ENCODE data around the gene ACD. TPM values are rescaled to one million over a fixed set of nuclear protein-coding genes. Genes with fewer than 3 reads are reported as not detected.

ACD gene
- total RNA-seq, 1 donor from 2014 or later = 15.8 TPM

GRCh38 chr16:67662653-67663010 is 2.6 kb upstream of the ACD start:
- DNase-seq (ENCODE audit: low read depth) = no peak

GRCh38 chr16:67661886-67662652 is 2.0 kb upstream of the ACD start:
- DNase-seq (ENCODE audit: low read depth) = no peak

GRCh38 chr16:67661101-67661761 is 1.2 kb upstream of the ACD start:
- DNase-seq (ENCODE audit: low read depth) = peak; percentile 26

- peak; percentile 97 for DNase-seq (ENCODE audit: low read depth)
These were observed 536 bp upstream of the ACD start, which contains the start of gene PARD6A for GRCh38 chr16:67660564-67661028. PARD6A (plus strand) TSS chr16:67660960; CDS start chr16:67661039, 79 bp downstream.

GRCh38 chr16:67658849-67659674 is 998 bp downstream of the ACD start:
- no peak for DNase-seq (ENCODE audit: low read depth)

- DNase-seq (ENCODE audit: low read depth) = no peak
These were observed 2.1 kb downstream of the ACD start for GRCh38 chr16:67657751-67658518.

- no peak for DNase-seq (ENCODE audit: low read depth)
These were observed 2.9 kb downstream of the ACD start for GRCh38 chr16:67657017-67657608.

GRCh38 chr16:67656344-67657016 is 3.6 kb downstream of the ACD start:
- DNase-seq (ENCODE audit: low read depth) = no peak

- no peak for DNase-seq (ENCODE audit: low read depth)
These were observed 4.7 kb downstream of the ACD start for GRCh38 chr16:67655363-67655762.

GRCh38 chr16:67654403-67654911 is 5.6 kb downstream of the ACD start:
- DNase-seq (ENCODE audit: low read depth) = no peak

GRCh38 chr16:67653789-67654402 is 6.2 kb downstream of the ACD start:
- no peak for DNase-seq (ENCODE audit: low read depth)

GRCh38 chr16:67653128-67653788 is 6.8 kb downstream of the ACD start:
- DNase-seq (ENCODE audit: low read depth) = no peak

- no peak for DNase-seq (ENCODE audit: low read depth)
These were observed 7.4 kb downstream of the ACD start for GRCh38 chr16:67652578-67653127.

- no peak for DNase-seq (ENCODE audit: low read depth)
These were observed 8.2 kb downstream of the ACD start for GRCh38 chr16:67651847-67652246.

GRCh38 chr16:67651039-67651438 is 9.0 kb downstream of the ACD start:
- no peak for DNase-seq (ENCODE audit: low read depth)

- DNase-seq (ENCODE audit: low read depth) = no peak
These were observed 10.0 kb downstream of the ACD start for GRCh38 chr16:67650023-67650422.

- no peak for DNase-seq (ENCODE audit: low read depth)
These were observed 10.5 kb downstream of the ACD start for GRCh38 chr16:67649494-67649931.

GRCh38 chr16:67648764-67649407 is 11.2 kb downstream of the ACD start:
- no peak for DNase-seq (ENCODE audit: low read depth)

All from myocyte (in vitro differentiated cells).